COR-L47 (cell line): ENCODE results near the gene GOT1.

Source experiments
- DNase-seq: peaks from one replicate; lab custom pipeline; 2025; lab: John Stamatoyannopoulos, UW

GOT1 gene

DNA sequence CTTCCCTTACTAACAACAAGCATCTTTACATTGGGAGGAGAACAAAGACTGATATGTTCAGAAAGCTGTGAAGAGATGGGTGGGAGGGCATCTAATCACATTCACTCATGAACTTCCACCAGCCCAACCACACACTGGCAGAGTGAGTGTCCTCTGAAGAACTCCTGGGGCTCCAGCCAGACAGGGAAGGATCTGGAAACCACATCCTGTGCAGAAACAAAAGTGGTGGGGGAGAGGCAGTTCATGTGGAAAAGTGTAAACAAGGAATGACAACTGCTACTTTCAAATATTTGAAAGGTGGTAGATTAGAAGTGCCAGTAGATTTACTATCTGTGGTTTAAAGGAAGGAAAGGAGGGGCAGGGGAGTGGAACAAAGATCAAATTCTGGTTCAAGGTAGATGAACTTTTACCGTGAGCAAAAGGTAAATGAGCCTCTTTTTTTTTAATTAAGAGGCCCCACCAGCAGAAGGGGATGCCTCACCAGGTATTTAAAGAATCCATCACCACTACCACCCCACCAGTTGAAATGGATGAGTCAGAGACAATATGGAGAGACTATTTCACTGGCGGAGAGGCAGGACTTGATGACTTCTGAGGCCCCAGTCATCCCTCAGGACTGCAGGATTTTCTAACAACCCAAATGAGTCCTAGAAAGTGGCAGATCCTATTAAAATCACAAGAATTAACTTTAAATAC is 34.5 kb downstream of the GOT1 start:
- DNase-seq = peak; percentile 30

DNA sequence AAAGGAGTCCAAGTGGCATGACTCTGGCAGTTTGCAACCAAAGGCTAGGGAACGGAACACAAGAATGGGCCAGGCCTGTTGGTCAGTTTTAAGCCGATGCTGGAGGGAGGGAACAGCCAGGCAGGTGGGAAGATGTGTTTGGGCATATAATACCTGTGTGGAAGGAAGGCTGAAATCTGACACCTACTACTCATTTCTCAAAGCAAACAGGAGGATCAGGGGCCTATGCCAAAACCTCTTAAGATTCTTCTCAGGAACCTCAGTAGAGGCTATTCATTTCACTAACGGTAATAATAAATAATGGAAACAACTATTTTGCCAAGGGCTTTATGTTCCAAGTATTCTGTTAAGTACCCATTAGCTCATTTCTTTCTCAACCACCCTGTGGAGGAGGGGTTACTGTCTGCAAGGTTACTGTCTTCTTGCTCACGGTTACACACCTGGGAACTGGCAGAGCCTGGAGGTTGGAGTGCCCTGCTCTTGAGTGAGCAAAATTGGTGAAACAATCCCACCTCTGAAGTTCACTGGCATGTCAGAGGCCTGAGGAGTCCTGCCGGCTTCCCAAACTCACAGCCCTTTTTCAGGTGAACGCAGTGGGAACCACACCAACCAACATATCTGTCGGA is 35.5 kb downstream of the GOT1 start:
- DNase-seq = no peak

DNA sequence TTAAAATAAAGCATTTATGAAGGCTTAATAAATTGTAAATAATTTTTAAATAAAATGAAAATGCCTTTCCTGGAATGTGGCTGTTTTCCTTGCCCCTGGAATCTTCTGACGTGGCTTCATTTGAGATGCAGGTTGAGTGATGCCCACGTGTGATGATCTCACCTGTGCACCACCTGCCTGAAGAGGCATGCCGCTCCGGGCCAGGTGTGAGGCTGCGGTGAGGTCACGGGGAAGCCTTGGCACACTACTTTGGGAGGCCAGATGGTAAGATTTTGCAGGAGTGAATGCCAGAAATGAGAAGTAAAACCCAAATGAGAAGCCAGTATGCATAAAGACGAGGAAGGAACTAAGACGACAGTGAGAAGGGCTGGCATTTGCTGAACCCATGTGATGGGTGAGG is 36.2 kb downstream of the GOT1 start:
- no peak for DNase-seq

DNA sequence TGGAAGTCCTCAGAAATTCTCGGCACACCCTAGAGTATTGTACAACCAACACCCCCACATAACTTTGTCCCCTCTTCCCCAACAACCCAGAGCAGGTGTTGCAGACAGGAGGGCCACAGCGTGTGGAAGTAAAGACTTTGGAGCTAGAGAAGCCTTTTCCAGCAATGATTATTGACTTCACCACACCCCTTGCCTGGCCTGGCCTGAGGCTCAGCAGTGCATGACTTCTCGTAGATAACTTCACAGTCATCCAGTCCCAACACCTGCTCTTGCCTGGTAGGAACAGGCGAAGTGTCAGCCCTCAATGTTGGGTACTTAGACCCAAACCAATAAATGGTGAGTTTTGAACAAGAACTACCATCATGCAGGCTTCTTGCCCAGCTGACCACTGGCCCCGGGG is 36.7 kb downstream of the GOT1 start:
- no peak for DNase-seq

DNA sequence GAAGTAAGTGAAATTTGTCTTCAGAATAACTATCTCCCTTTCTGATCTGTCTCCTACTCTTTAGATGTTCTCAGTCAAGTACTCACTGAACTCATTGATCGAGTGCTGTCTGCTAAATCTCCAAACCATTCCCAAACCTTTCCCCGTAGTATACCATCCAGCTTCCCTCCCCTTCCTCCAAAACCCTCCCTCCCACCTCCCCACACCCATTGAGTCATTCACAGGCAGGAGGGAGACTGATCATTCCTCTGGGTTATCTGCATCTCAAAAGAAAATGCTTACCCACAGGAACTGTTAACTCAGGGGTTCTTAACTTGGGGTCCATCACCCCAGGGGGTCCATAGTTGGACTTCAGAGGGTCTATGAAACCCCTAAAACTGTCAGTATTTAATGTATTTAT is 37.4 kb downstream of the GOT1 start:
- no peak for DNase-seq

DNA sequence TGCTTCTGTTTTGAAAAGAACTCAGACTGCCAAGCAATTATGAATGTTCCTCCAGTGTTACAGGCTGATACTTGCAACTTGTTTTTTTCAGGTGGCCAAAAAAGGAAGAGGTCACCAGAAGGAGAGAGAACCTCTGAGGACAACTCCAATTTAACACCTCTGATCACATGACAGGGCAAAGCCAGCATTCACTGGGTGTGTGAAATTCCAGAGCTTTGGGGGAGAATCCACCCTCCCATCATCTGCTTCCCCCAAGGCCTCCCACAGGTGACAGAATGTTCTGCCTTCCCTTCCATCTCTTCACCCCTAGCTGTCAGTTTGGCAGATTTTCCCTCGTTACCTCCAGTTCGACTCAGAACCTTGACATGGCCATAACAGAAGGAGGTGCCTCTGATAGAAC is 39.1 kb downstream of the GOT1 start:
- DNase-seq = no peak

DNA sequence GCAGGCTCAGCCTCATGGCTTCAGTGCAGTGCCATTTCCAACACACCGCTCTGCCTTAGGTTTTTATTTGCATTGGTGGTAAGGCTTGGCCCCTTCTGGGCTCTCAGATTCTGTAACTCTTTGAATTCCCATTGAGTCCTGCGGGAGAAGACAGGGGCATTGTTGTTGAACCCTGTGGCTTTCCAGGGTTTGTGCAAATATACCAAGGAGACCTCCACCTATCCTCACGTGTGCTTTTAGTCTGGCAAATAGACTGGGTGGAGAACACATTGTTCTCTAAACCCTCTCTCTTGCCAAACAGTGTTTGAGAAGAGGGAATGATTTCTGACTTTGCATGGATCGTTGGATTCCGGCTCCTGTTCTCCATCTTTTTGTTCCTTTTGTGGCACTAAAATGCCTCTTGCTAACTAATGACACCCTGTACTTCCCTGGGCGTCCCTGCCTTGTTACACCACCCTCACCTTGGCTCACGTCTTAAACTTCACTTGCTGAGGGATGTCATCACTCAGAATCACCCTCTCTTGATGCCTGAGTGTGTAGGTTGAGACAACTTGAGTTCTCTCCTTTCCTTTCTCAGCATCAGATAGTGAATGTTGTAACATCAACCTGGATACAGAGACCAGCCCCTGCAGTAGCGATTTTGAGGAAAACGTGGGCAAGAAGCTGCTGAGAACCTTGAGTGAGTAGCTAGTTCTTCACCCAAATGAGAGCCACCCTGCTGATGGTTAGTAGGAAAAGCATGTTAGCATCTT is 40.5 kb downstream of the GOT1 start:
- DNase-seq = no peak

DNA sequence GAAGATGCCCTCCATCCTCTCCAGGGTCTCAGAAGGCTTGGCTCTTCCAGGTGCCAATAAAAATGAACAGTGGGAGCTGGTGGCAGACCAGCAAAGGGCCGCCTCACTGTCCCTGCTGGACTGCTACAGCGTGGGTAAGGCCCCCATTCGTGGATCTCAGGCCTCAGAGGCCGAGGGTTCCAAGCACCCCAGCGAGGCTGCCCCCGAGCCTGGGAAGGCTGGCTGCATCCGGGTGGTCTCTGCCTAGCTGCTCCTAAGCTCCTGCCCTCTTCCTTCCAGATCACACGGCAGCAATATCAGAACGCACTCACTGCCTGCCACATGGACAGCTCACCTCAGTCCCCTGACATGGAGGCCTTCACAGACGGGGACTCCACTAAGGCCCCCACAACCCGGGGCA is 42.9 kb downstream of the GOT1 start:
- DNase-seq = no peak

DNA sequence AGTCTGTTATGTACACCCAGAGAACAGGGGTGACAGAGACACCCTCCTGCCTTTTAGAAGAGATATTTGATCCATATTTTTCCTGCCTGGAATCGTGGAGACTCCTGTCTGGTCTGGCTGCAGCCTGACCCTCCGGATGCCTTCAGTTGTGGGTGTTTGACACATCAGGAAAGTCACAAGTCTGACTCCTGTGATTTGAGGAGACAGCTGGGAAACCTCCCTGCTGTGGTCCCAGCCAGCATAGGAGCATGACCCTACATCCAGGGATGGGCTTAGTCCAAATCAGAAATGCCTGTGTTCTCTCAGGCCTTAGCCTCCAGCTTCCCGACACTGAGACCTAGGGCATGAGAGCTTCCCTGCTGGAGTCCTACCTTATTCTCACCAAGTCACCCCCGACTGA is 43.4 kb downstream of the GOT1 start:
- DNase-seq = no peak

DNA sequence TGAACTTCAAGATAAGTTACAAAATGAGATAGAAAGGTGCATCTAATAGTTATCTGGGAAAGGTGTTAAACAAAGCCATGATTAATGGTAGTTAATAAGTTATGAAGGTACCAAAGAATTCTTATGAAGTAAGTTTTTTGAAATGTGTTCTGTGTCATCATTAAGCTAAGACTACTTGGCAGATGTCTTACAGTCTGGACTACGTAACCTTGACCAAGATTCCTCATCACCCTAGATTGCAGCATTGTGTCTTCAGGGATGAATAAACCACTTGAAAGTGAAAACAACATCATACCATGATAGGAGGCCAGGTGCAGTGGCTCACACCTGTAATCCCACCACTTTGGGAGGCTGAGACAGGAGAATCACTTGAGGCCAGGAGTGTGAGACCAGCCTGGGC is 48.2 kb downstream of the GOT1 start:
- DNase-seq = no peak

DNA sequence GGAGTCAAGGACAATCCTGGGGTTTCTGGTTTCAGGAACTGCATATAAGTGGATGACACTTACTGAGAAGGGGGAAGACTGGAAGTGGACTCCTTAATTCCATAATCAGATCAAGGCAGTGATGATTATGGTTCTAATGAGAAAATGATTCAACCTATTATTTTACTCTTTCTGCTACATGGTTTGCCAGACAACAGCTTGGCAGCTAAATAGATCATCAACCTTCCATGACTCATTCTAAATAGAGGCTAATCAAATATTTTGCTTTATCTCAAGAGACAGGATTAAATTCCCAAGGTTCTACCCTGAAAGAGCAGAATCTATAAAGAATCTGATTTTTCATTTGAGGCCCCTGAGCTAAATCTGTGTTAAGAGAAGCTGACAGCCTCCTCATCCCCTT is 55.0 kb downstream of the GOT1 start:
- no peak for DNase-seq

DNA sequence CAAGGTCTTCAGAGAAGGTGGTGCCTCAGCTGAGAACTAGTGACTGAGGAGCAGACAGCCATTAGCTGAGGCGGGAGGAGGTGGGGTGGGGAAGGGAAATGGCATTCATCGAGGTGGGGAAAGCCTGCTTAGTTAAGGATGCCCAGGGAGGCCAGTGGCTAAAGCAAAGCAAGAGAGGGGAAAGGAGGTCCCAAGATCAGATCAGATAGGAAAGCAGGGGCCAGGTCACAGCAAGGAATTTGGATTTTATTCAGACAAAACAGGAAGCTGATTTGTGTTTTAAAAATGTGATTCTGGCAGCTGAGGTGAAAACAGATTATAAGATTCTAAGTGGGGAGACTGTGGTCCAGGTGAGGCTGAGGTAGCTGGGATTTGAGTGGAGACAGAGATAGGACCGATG is 55.5 kb downstream of the GOT1 start:
- no peak for DNase-seq

DNA sequence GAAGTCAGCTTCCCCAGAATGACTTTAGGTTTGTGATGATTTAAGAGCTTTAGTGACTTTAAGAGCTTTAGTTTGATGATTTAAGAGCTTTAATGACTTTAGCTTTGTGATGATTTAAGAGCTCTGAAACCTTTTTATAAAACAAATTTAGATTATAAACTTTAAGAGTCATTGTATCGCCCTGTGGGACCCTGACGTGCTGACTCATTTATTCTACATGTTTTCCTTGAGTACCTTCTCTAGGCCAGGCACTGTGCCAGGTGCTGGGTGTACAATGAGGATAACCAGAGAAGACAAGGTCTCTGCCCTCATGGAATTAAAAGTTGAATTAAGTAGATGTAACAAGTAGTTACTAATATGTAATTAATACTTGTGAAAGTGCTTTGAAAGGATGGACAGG is 55.9 kb downstream of the GOT1 start:
- no peak for DNase-seq

DNA sequence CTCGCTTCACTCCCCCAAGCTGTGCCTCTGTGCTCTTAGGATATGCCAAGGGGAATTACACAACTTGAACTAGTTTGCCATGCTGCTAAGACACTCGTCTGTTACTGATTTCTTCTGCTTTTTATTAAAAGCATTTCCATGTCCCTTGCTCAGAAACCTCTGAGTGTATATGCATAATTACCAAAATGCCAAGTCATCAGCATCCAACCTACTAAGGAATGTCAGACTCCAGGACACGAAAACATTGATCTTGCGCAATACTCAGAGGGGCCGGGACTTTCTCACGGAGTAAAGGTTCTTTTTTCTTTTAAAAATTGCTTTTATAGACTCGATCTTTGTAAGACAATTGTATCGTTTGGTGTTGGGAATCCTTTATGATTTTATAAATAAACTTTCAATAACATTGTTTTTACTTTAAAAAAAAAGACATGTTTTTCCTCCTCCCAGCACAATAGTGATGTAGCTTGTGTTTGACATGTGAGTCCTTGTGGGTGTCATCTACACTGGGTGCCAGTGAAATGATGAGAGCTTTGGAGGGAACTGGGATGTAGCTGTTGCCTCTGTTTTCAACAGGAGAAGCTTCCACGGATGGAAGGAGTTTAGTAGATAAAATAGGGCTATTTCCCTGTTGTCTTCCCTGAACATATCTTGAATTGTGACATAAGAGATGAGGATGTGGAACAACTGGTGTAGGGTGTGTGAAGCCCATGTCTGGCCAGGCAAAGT is 57.7 kb downstream of the GOT1 start:
- no peak for DNase-seq

DNA sequence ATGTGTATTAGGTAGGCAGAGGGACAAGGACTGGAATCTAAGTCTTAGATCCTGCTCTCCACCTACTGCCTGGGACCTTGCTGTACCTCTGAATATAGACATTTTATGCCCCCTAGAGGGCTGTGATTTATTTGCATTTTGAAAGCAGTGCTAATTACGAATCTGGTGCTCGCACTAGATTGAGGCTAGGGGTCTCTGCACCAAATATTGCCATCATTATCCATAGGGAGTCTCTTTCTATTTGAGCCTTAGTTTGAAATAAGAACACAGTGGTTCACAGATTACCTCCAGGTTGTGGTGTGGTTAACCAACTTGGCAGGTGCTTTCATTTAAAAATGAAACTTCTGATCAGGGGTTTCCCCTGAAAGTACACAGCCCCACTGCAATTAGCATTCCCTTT is 59.4 kb downstream of the GOT1 start:
- no peak for DNase-seq

DNA sequence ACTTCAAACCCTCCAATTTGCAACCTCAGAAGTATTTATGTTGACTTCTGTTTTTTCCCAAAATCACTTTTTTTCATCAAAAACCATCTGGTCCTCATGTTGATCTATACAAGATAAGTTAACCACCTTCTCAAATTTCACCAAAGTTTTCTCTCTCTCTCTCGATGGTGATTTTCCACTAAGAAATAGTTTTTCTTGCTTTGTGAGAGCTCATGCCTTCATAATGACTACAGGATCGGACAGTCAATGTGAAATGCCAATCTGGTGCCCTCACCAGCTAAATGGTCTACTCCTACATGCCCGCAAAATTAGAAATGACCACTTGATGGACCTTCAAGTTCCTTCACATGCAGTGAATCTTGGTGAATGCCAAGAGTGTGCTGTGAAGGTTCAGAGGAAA is 60.9 kb downstream of the GOT1 start:
- DNase-seq = no peak

DNA sequence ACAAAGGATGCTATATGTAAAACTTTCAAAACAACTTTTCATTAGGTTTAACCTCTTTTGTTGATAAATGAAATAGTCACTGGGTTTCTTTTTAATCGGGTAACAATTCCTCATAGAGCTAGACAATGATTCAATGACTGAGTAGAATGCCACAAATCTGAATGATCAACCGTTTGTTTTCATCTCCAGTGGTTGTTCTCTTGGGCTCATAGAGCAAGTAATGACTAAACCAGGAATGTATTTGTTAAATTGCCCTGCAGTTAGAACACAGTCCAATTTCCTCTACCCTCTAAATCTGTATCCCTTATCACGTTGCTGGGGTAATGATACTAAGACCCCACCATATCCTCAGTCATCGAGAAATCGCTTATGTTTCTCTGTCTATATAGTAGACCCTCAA is 61.3 kb downstream of the GOT1 start:
- no peak for DNase-seq

DNA sequence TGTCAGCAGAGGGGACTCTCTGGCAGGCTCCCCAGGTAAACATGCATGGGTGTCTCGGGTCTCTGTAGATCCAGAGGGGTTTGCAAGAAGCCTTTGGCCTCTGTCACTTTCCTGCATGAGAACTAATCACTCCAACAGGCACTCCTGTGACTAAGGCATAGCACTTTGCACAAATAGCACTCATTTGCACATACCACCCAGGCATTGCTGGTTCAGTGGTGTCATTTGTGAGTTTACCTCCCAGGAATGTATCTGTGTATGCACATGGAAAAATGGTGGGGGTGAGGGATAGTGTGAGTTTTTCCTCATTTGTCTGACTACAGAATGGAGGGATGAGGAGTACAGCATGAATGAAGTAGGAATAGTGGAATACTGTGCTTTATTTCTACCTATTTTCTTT is 61.8 kb downstream of the GOT1 start:
- no peak for DNase-seq

DNA sequence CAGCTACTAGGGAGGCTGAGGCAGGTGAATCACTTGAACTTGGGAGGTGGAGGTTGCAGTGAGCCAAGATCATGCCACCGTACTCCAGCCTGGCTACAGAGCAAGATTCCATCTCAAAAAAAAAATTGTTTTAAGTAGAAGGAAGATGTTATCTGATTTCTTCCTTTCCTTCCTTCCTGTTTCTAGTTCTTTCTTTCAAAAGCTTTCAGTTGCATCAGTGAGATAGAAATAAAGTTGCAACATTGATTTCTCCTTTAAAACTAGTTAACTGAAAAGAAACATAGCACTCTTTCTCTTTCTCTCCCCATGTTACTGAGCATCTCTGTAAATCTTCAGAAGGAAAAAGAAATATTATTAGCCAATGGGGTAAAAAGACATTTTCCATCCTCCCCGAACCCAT is 63.8 kb downstream of the GOT1 start:
- DNase-seq = no peak

DNA sequence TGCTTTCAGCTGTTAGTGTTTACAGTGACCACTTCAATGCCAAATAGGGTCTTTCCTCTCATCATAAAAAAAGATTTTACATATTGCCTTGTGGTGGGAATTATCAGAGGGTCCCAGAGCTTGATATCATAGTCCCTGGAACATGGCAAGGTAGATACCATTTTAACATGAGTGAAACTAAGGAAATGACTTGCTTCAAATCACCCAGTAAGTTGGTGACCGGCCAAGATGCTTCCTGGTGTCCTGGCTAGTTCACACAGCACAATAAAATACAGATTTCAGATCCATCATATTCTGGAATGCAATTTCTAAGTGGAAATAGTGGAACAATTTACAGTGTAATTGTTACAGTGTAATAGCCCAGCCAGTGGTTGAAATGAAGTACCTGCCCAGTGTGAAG is 64.7 kb downstream of the GOT1 start:
- no peak for DNase-seq

DNA sequence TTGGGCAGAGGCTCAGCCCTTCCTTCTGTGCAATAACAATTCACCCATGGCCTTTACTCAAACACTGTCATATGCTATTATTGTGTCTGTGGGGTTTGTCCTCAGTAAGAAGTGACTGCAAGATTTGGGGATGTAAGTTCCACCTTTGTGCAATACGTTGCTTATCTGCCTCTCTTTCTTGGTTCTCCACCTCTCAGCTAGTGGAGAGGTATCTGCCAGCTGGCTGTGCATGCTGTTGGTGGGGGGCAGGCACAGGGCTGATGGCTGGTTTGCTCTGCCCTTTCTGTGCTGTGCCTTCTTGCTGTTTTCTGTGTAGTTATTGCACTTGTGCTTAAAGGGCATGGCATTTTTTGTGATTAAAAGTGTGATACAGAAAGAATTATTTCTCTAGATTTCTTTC is 65.1 kb downstream of the GOT1 start:
- no peak for DNase-seq

DNA sequence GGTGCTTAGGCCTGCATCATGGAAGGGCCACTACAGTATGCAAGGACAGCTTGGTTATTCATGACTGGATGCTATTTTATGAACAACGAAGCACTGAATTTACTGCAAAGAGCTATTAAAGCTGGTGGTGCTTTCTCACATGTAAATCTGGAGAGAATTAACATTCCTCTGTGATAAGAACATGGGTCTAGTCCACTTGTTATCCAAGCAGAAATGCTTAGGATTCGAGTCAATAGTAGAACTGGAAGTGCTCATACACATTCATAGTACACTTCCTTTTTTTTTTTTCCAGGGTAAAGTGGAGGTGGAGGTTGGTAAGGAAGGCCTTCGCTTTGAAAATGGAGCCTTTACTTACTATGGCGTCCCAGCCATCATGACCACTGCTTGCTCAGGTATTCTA is 66.3 kb downstream of the GOT1 start:
- DNase-seq = no peak

DNA sequence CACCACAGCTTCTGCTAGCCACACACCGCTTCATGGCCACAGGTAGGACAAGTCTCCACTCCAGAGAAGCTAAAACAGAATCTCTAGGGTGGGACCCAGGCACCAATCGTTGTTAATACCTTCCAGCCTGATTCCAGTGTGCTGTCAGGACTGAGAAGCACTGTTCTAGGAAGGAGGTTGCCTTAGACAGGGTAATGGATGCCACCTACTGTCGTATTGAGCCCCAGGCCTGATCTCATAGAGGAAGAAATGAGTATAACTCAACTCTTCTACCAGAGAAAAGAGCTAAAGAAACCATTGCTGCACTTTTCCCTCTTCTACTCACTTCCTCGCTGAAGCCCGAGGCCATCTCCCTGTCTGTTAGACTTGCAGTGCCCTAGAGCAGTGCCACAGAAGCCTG is 69.5 kb downstream of the GOT1 start:
- no peak for DNase-seq
